ENCODE data around the gene TST.

The TST gene

GRCh38 chr22:37019309-37020191, at the start of gene TST, which contains the start of gene MPST:
TSS of gene TST (minus strand) at chr22:37019447. CDS start at chr22:37018732, 715 bp downstream.
TSS of gene MPST (plus strand) at chr22:37019742. CDS start at chr22:37019837, 95 bp downstream.
- TF ChIP-seq CTCF (IDR thresholded peaks at IDR 0.05; ENCODE audit: insufficient read depth, low read length, poor library complexity, severe bottlenecking) (no peak), EZH2phosphoT487 (conservative IDR thresholded peaks at IDR 0.05; ENCODE audit: low read length) (no peak)
- no peak within 1 kb of the TSS for H3K27ac ChIP-seq (ENCODE audit: low read depth, low read length)

GRCh38 chr22:37068859-37069258, 49.6 kb upstream of the TST start:
- H3K4me2 ChIP-seq (ENCODE audit: low read depth, low read length, poor library complexity, severe bottlenecking), result no peak overlapping the region
- no peak overlapping the region for H3K4me3 ChIP-seq (ENCODE audit: insufficient read depth, low read length, poor library complexity, severe bottlenecking)
- no peak for TF ChIP-seq EZH2phosphoT487 (conservative IDR thresholded peaks at IDR 0.05; ENCODE audit: low read length)
- no peak for TF ChIP-seq CTCF (IDR thresholded peaks at IDR 0.05; ENCODE audit: insufficient read depth, low read length, poor library complexity, severe bottlenecking)
- no peak overlapping the region for H2AFZ ChIP-seq (ENCODE audit: low read depth, low read length, severe bottlenecking)
- H3K9me2 ChIP-seq (replicated peaks; ENCODE audit: insufficient read depth, low read length), result no peaks in the 10 kb centered on the region
- no peaks in the 10 kb centered on the region for H3K9me3 ChIP-seq (ENCODE audit: insufficient read depth, low read length)
- no peak overlapping the region for H3K9ac ChIP-seq (ENCODE audit: low read length)
- H3F3A ChIP-seq (ENCODE audit: insufficient read depth), result no peaks in the 10 kb centered on the region
- no peak overlapping the region for H3K27ac ChIP-seq (ENCODE audit: low read depth, low read length)
- no peaks in the 10 kb centered on the region for H3K79me2 ChIP-seq (ENCODE audit: insufficient read depth, low read length)
- no peaks in the 10 kb centered on the region for H3K27me3 ChIP-seq (ENCODE audit: low read length)
- no peaks in the 10 kb centered on the region for H3K36me3 ChIP-seq (ENCODE audit: low read length)
- no peaks in the 10 kb centered on the region for H4K20me1 ChIP-seq (ENCODE audit: low read depth, low read length)

More at GRCh38 chr22:37019309-37020191, at the start of gene TST, which contains the start of gene MPST:
- peak within 1 kb of the TSS; percentile 97 for H2AFZ ChIP-seq (ENCODE audit: low read depth, low read length, severe bottlenecking)
- H3F3A ChIP-seq (ENCODE audit: insufficient read depth), result no peaks in the 10 kb centered on the region
- H3K27me3 ChIP-seq (ENCODE audit: low read length), result no peaks in the 10 kb centered on the region
- peak within 1 kb of the TSS; percentile 83 for H3K9ac ChIP-seq (ENCODE audit: low read length)
- no peaks in the 10 kb centered on the region for H3K79me2 ChIP-seq (ENCODE audit: insufficient read depth, low read length)
- no peaks in the 10 kb centered on the region for H3K36me3 ChIP-seq (ENCODE audit: low read length)
- H4K20me1 ChIP-seq (ENCODE audit: low read depth, low read length), result no peaks in the 10 kb centered on the region
- H3K9me3 ChIP-seq (ENCODE audit: insufficient read depth, low read length), result no peaks in the 10 kb centered on the region
- peak within 1 kb of the TSS; percentile 58 for H3K4me2 ChIP-seq (ENCODE audit: low read depth, low read length, poor library complexity, severe bottlenecking)
- H3K4me3 ChIP-seq (ENCODE audit: insufficient read depth, low read length, poor library complexity, severe bottlenecking), result peak within 1 kb of the TSS; percentile 91
- no peaks in the 10 kb centered on the region for H3K9me2 ChIP-seq (replicated peaks; ENCODE audit: insufficient read depth, low read length)

- Histone ChIP-seq H3K9ac (ENCODE audit: low read length) (no peak overlapping the region), H3K9me3 (ENCODE audit: insufficient read depth, low read length) (no peaks in the 10 kb centered on the region), H3K4me2 (ENCODE audit: low read depth, low read length, poor library complexity, severe bottlenecking) (no peak overlapping the region), H3K27ac (ENCODE audit: low read depth, low read length) (no peak overlapping the region), H3K79me2 (ENCODE audit: insufficient read depth, low read length) (no peaks in the 10 kb centered on the region), H3K27me3 (ENCODE audit: low read length) (no peaks in the 10 kb centered on the region), H3K9me2 (replicated peaks; ENCODE audit: insufficient read depth, low read length) (no peaks in the 10 kb centered on the region), H3F3A (ENCODE audit: insufficient read depth) (no peaks in the 10 kb centered on the region), H3K4me3 (ENCODE audit: insufficient read depth, low read length, poor library complexity, severe bottlenecking) (no peak overlapping the region), H2AFZ (ENCODE audit: low read depth, low read length, severe bottlenecking) (no peak overlapping the region), H3K36me3 (ENCODE audit: low read length) (no peaks in the 10 kb centered on the region), H4K20me1 (ENCODE audit: low read depth, low read length) (no peaks in the 10 kb centered on the region)
- no peak for TF ChIP-seq CTCF (IDR thresholded peaks at IDR 0.05; ENCODE audit: insufficient read depth, low read length, poor library complexity, severe bottlenecking)
- no peak for TF ChIP-seq EZH2phosphoT487 (conservative IDR thresholded peaks at IDR 0.05; ENCODE audit: low read length)
These were observed 48.2 kb upstream of the TST start for GRCh38 chr22:37067428-37067827.
